SK-N-SH (cell line): ENCODE measurements around the gene IL18R1. TPM values are rescaled to one million over a fixed set of nuclear protein-coding genes. Genes with fewer than 3 reads are reported as not detected.
"Not testable (repeated sequence)": the region's sequence is repeated elsewhere in the genome, so short reads cannot be mapped to it uniquely, and the experiment has no call there.

Experiments
- CTCF ChIA-PET: fragments of 300-600, 350-600 bp; formaldehyde crosslinking; extraction: SDS; loops from one replicate; lab custom pipeline; 2021; lab: Yijun Ruan, JAX
- POLR2A ChIA-PET: fragments of 350-600 bp; sonication (Branson Sonifier 250); formaldehyde crosslinking; extraction: SDS; loops from one replicate; lab custom pipeline; 2020; ENCODE audit warnings: antibody characterized with exemption, inconsistent platforms; lab: Yijun Ruan, JAX
- DNase-seq: peaks from one replicate; pipeline ENCODE4 v3.0.0; 2012
- H2AFZ ChIP-seq: fragments of 200-600 bp; sonication (generic); 2 replicates; pipeline ENCODE4 v1.8.1; 2016; ENCODE audit warnings: antibody characterized with exemption, mild to moderate bottlenecking, low read depth
- H3F3A ChIP-seq: fragments of 200-600 bp; sonication (generic); replicated peaks from 2 replicates; pipeline ENCODE3; 2016; ENCODE audit warnings: antibody characterized with exemption, mild to moderate bottlenecking; ENCODE audit not compliant: insufficient read depth
- H3K27ac ChIP-seq, 2 experiments: fragments of 200-500 bp in 1 of 2; fragments of 200-600 bp in 1 of 2; sonication (Bioruptor generic) in 1 of 2; sonication (generic), shearing (Covaris generic) in 1 of 2; 2 replicates each; pipeline versions ENCODE4 v1.5.1 to v1.6.1; 2014 to 2016; ENCODE audit warnings: low read depth in 2 of 2, inconsistent platforms in 1 of 2, low read length in 1 of 2, mild to moderate bottlenecking in 1 of 2, mixed read lengths in 1 of 2
- H3K27me3 ChIP-seq: fragments of 200-600 bp; sonication (generic), shearing (Covaris generic); 2 replicates; pipeline ENCODE4 v1.6.1; 2016; ENCODE audit warnings: mixed run types; ENCODE audit not compliant: insufficient read depth
- H3K36me3 ChIP-seq, 2 experiments: fragments of 200-500 bp in 1 of 2; fragments of 200-600 bp in 1 of 2; sonication (Bioruptor generic) in 1 of 2; sonication (generic) in 1 of 2; replicated peaks in 1 of 2; 2 replicates each; pipeline versions ENCODE3 to v1.5.1; 2014 to 2016; ENCODE audit warnings: low read length in 1 of 2, mild to moderate bottlenecking in 1 of 2; ENCODE audit not compliant: insufficient read depth in 2 of 2, control insufficient read depth in 1 of 2
- H3K4me1 ChIP-seq, 2 experiments: fragments of 200-500 bp in 1 of 2; fragments of 200-600 bp in 1 of 2; sonication (Bioruptor generic) in 1 of 2; sonication (generic), shearing (Covaris generic) in 1 of 2; 2 replicates each; pipeline versions ENCODE4 v1.5.1 to v1.6.1; 2014 to 2016; ENCODE audit warnings: low read depth in 1 of 2, low read length in 1 of 2, mixed run types in 1 of 2; ENCODE audit not compliant: insufficient read depth in 2 of 2, control insufficient read depth in 1 of 2
- H3K4me2 ChIP-seq: fragments of 200-600 bp; sonication (generic), shearing (Covaris generic); 2 replicates; pipeline ENCODE4 v1.6.1; 2017; ENCODE audit warnings: mixed run types
- H3K4me3 ChIP-seq, 2 experiments: fragments of 200-500 bp in 1 of 2; fragments of 200-600 bp in 1 of 2; sonication (Bioruptor generic) in 1 of 2; sonication (generic), shearing (Covaris generic) in 1 of 2; 2 replicates each; pipeline versions ENCODE4 v1.5.1 to v1.8.1; 2014 to 2016; ENCODE audit warnings: low read depth in 2 of 2, inconsistent platforms in 1 of 2, low read length in 1 of 2, mild to moderate bottlenecking in 1 of 2, mixed read lengths in 1 of 2, moderate library complexity in 1 of 2
- H3K79me2 ChIP-seq: fragments of 200-600 bp; sonication (generic); 2 replicates; pipeline ENCODE4 v1.8.1; 2017; ENCODE audit warnings: mild to moderate bottlenecking; ENCODE audit not compliant: insufficient read depth
- H3K9ac ChIP-seq: fragments of 200-600 bp; sonication (generic); 2 replicates; pipeline ENCODE4 v1.6.1; 2017; ENCODE audit warnings: mixed run types
- H3K9me2 ChIP-seq: fragments of 200-600 bp; sonication (generic); 2 replicates; pipeline ENCODE4 v1.6.1; 2017; ENCODE audit warnings: mixed run types
- H3K9me3 ChIP-seq: fragments of 200-600 bp; sonication (generic); 2 replicates; pipeline ENCODE4 v1.6.1; 2017; ENCODE audit warnings: mixed run types, mild to moderate bottlenecking, moderate library complexity
- H4K20me1 ChIP-seq: fragments of 200-600 bp; sonication (generic); 2 replicates; pipeline ENCODE4 v1.6.1; 2017; ENCODE audit warnings: mild to moderate bottlenecking, mixed run types; ENCODE audit not compliant: insufficient read depth
- CTCF ChIP-seq: fragments of 200-600 bp; sonication (generic); IDR thresholded peaks from 2 replicates; pipeline ENCODE4 v1.6.1; 2017; ENCODE audit warnings: antibody characterized with exemption, mild to moderate bottlenecking, moderate library complexity
- ELF1 ChIP-seq: IDR thresholded peaks from 2 replicates; pipeline ENCODE4 v1.4.0; 2012
- EZH2phosphoT487 ChIP-seq: fragments of 200-600 bp; sonication (generic); IDR thresholded peaks from 2 replicates; pipeline ENCODE4 v1.6.1; 2017; ENCODE audit warnings: low read depth, mixed run types, mild to moderate bottlenecking, antibody characterized with exemption, moderate library complexity, borderline replicate concordance
- FOSL2 ChIP-seq: IDR thresholded peaks from 2 replicates; pipeline ENCODE4 v1.4.0; 2012; ENCODE audit warnings: low read depth, mild to moderate bottlenecking, moderate library complexity, borderline replicate concordance
- MAX ChIP-seq: IDR thresholded peaks from 2 replicates; pipeline ENCODE4 v1.4.0; 2012; ENCODE audit warnings: low read depth
- NFIC ChIP-seq: IDR thresholded peaks from 2 replicates; pipeline ENCODE4 v1.4.0; 2012; ENCODE audit warnings: borderline replicate concordance
- NRF1 ChIP-seq: IDR thresholded peaks from 2 replicates; pipeline ENCODE4 v1.6.1; 2012; ENCODE audit warnings: low read depth, mild to moderate bottlenecking, low read length
- POLR2AphosphoS5 ChIP-seq: IDR thresholded peaks from 2 replicates; pipeline ENCODE4 v1.6.1; 2012; ENCODE audit warnings: low read depth, low read length
- RAD21 ChIP-seq: IDR thresholded peaks from 2 replicates; pipeline ENCODE4 v1.6.1; 2012; ENCODE audit warnings: mild to moderate bottlenecking, low read length
- RCOR1 ChIP-seq: fragments of 150-350 bp; IDR thresholded peaks from 2 replicates; pipeline ENCODE4 v1.6.1; 2017; ENCODE audit warnings: antibody characterized with exemption, low read length
- TEAD4 ChIP-seq: IDR thresholded peaks from 2 replicates; pipeline ENCODE4 v1.4.0; 2012; ENCODE audit warnings: mild to moderate bottlenecking, borderline replicate concordance; ENCODE audit not compliant: insufficient read depth
- USF1 ChIP-seq: IDR thresholded peaks from 2 replicates; pipeline ENCODE4 v1.4.0; 2012; ENCODE audit warnings: low read depth, borderline replicate concordance
- YY1 ChIP-seq: IDR thresholded peaks from 2 replicates; pipeline ENCODE4 v1.4.0; 2012; ENCODE audit warnings: low read depth, mild to moderate bottlenecking
- WGBS: methylation state at CpG from one replicate; pipeline ENCODE4 v1.1.6; 2017; ENCODE audit warnings: low lambda C conversion rate; 5-methylcytosine and 5-hydroxymethylcytosine counted together
- polyA plus RNA-seq, 3 experiments: library from polyadenylated mRNA; depleted of rRNA; stranded (reverse); fragments of >200 nt; gene quantifications; 2 replicates each; pipeline ENCODE4 v1.2.3, GENCODE V29; 2012

The IL18R1 gene
- polyA plus RNA-seq, 1 of the 3 experiments (the other 2 are of a cell fraction) = not detected

- no peak for TF ChIP-seq TEAD4
- no peak for TF ChIP-seq YY1
- no peak for TF ChIP-seq MAX
- no peak for TF ChIP-seq NRF1
- no peak for TF ChIP-seq EZH2phosphoT487
- no peak for TF ChIP-seq POLR2AphosphoS5
- no peak for TF ChIP-seq CTCF
- TF ChIP-seq RAD21 = no peak
- TF ChIP-seq RCOR1 = no peak
- TF ChIP-seq ELF1 = no peak
- TF ChIP-seq USF1 = no peak
- TF ChIP-seq NFIC = no peak
- TF ChIP-seq FOSL2 = no peak
- no peaks in the 10 kb centered on the region for H4K20me1 ChIP-seq
- H2AFZ ChIP-seq = no peak overlapping the region
- H3K4me1 ChIP-seq = no peaks in the 10 kb centered on the region
- no peak overlapping the region for H3K4me2 ChIP-seq
- DNase-seq = no peak
- H3K4me3 ChIP-seq = no peak overlapping the region
- no peaks in the 10 kb centered on the region; the same call in 1 of the 2 replicates for H3K27me3 ChIP-seq
- H3K36me3 ChIP-seq = no peaks in the 10 kb centered on the region
- POLR2A ChIA-PET = no interaction called here
- WGBS = 17% methylated on average over 6 of the region's 6 CpGs
- H3K9ac ChIP-seq = no peak overlapping the region
- H3K9me2 ChIP-seq = no peaks in the 10 kb centered on the region
- H3K9me3 ChIP-seq = no peaks in the 10 kb centered on the region
- no peaks in the 10 kb centered on the region for H3K79me2 ChIP-seq
- CTCF ChIA-PET = no interaction called here
- no peaks in the 10 kb centered on the region for H3F3A ChIP-seq
- H3K27ac ChIP-seq = no peak overlapping the region
Observed at GRCh38 chr2:102321941-102322719, 33.5 kb upstream of the IL18R1 start.

- H2AFZ ChIP-seq, H4K20me1 ChIP-seq, CTCF ChIA-PET, H3K9me3 ChIP-seq, H3K4me3 ChIP-seq, H3K9ac ChIP-seq, H3K27me3 ChIP-seq, H3K36me3 ChIP-seq, H3K4me2 ChIP-seq, POLR2A ChIA-PET, H3K9me2 ChIP-seq, H3K79me2 ChIP-seq, H3F3A ChIP-seq, DNase-seq, H3K27ac ChIP-seq, H3K4me1 ChIP-seq: not testable (repeated sequence)
- no CpG with 5 or more reads among the region's 5 CpGs for WGBS
Observed at GRCh38 chr2:102324914-102325313, 30.7 kb upstream of the IL18R1 start.
